ENCODE data around the gene FCN2. TPM values are rescaled to one million over a fixed set of nuclear protein-coding genes. Genes with fewer than 3 reads are reported as not detected.

FCN2 gene
- total and polyA plus RNA-seq, 2 of the 4 experiments (the other 2 are of a cell fraction), result not detected

DNA sequence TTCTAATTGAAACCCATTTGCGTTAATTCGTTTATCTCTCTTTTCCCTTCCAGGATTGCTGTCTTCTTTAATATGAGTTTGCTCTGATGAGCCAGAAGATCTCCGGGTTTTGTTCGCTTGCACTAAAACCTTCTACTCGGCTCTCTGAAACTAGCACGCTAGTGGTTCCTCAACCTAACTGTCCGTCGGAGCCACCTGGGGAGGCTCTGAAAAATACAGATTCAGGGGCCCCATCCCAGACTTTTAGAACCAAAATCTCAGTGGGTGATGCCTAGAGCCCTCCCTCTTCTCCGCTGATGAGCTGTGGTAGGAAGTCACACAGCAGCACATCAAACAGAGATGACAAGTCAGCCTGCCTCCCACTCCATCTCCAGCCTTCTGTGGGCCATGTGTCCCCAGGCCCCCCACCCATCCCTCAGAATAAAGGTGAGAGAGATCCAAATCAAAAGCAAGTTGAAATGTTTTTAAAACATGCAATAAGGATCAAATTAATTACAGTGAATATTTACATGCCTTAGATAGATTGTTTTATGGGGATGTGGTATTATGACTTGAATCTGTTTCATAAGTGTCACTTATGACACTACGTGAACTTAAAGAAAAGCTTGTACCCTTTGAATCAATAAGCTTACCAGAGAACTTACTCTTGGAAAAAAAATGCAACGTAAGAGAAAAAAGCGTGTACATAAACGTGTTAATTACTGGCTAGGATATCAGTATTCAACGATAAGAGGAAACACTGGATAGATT, 16.4 kb downstream of the FCN2 start:
- Histone ChIP-seq H3K9ac (ENCODE audit: low read depth, low read length) (no peak overlapping the region), H3K27me3 (ENCODE audit: control insufficient read depth, insufficient read depth, low read length) (peaks cover 18% of the 10 kb centered on the region), H3K4me2 (ENCODE audit: low read depth, low read length) (no peak overlapping the region), H3K56ac (ENCODE audit: extremely low read depth, insufficient read depth, low read length) (no peak overlapping the region), H3K9me1 (ENCODE audit: insufficient read depth, low read length) (no peaks in the 10 kb centered on the region), H4K5ac (ENCODE audit: low read depth, low read length) (no peak overlapping the region), H3K18ac (ENCODE audit: low read depth, low read length) (no peak overlapping the region), H3K27ac (ENCODE audit: insufficient read depth, low read length) (no peak overlapping the region), H3K4ac (ENCODE audit: low read depth, low read length) (no peak overlapping the region), H2BK15ac (ENCODE audit: low read depth, low read length) (no peak overlapping the region), H3K23ac (ENCODE audit: low read depth, low read length) (no peak overlapping the region), H4K8ac (ENCODE audit: low read depth in 2 of 2, low read length in 2 of 2) (no peak overlapping the region), H4K91ac (ENCODE audit: insufficient read depth, low read depth, low read length) (no peak overlapping the region), H2BK120ac (ENCODE audit: low read depth, low read length) (no peak overlapping the region), H3K4me1 (ENCODE audit: control insufficient read depth, insufficient read depth, low read length) (peaks cover 10% of the 10 kb centered on the region), H3K79me1 (ENCODE audit: low read depth in 1 of 2, low read length in 2 of 2) (no peaks in the 10 kb centered on the region), H2BK20ac (ENCODE audit: low read depth, low read length) (no peak overlapping the region), H3K36me3 (ENCODE audit: control insufficient read depth, insufficient read depth, low read length) (no peaks in the 10 kb centered on the region), H2AK5ac (ENCODE audit: low read depth, low read length) (no peak overlapping the region), H3K14ac (replicated peaks; ENCODE audit: low read depth, low read length) (no peak overlapping the region), H3K9me3 (ENCODE audit: control insufficient read depth, insufficient read depth, low read length) (peaks cover 10% of the 10 kb centered on the region; the same call in 1 of the 2 replicates), H3K4me3 (ENCODE audit: insufficient read depth, low read depth, low read length) (no peak overlapping the region), H2AK9ac (replicated peaks; ENCODE audit: low read depth, low read length, poor library complexity) (no peak overlapping the region), H2BK5ac (ENCODE audit: low read depth, low read length, poor library complexity, severe bottlenecking) (no peak overlapping the region), H2AFZ (replicated peaks; ENCODE audit: low read length, poor library complexity) (no peak overlapping the region), H4K20me1 (ENCODE audit: insufficient read depth, low read length) (no peaks in the 10 kb centered on the region)
- 55% methylated on average over 2 of the region's 14 CpGs; no CpG with 5 or more reads in 1 of the 2 experiments for WGBS, 2 experiments (ENCODE audit: extremely low coverage in 2 of 2, insufficient read length in 1 of 2)
- dilution Hi-C loops (cut with HindIII; ENCODE audit: low sequenced_read_pairs, unreplicated experiment), result no loop called here
- ATAC-seq (ENCODE audit: low read depth), result no peak
- no peak for DNase-seq
- intact Hi-C loops (cut with micrococcal nuclease), result no loop called here
- POLR2A ChIA-PET (ENCODE audit: unreplicated experiment), result no interaction called here
- CTCF ChIA-PET, result interaction anchor here (0.8 kb wide), 1 partner anchor 9 kb away, joined by 4 read pairs; no protein-coding TSS in a partner anchor
- in situ Hi-C loops (cut with MboI; ENCODE audit: low sequenced_read_pairs), result no loop called here
- TF ChIP-seq, protein P1, sequence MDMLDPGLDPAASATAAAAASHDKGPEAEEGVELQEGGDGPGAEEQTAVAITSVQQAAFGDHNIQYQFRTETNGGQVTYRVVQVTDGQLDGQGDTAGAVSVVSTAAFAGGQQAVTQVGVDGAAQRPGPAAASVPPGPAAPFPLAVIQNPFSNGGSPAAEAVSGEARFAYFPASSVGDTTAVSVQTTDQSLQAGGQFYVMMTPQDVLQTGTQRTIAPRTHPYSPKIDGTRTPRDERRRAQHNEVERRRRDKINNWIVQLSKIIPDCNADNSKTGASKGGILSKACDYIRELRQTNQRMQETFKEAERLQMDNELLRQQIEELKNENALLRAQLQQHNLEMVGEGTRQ (IDR thresholded peaks at IDR 0.05; ENCODE audit: low read depth, low read length), result no peak
- TF ChIP-seq CEBPB (IDR thresholded peaks at IDR 0.05; ENCODE audit: low read depth, low read length) (no peak), MAFK (IDR thresholded peaks at IDR 0.05; ENCODE audit: low read depth, low read length) (peak; percentile 62)
- TF ChIP-seq, protein P2, sequence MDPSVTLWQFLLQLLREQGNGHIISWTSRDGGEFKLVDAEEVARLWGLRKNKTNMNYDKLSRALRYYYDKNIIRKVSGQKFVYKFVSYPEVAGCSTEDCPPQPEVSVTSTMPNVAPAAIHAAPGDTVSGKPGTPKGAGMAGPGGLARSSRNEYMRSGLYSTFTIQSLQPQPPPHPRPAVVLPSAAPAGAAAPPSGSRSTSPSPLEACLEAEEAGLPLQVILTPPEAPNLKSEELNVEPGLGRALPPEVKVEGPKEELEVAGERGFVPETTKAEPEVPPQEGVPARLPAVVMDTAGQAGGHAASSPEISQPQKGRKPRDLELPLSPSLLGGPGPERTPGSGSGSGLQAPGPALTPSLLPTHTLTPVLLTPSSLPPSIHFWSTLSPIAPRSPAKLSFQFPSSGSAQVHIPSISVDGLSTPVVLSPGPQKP (IDR thresholded peaks at IDR 0.05; ENCODE audit: borderline replicate concordance, low read depth, low read length), result no peak
- no TSS peak for BruUV-seq (replicated peaks)

Measured in IMR-90 (cell line).